Activated CD8-positive, alpha-beta memory T cell treated with anti-CD3 and anti-CD28 coated beads, Interleukin-2, amount 10 ng/mL, durations not matched to agents 7 days and 5 days (primary cell): Measurements from ENCODE around the gene NUDT21. TPM values are rescaled to one million over a fixed set of nuclear protein-coding genes. Genes with fewer than 3 reads are reported as not detected.

Experiments used
- ATAC-seq: fragments of 150-1000 bp; cut with Tn5 transposase; one replicate; pipeline ENCODE4 v1.10.0; 2021; ENCODE audit warnings: moderate library complexity
- CTCF ChIA-PET: fragments of 350-600 bp; sonication (Branson Sonifier 250); formaldehyde crosslinking; loops from one replicate; lab custom pipeline; 2021; ENCODE audit warnings: antibody characterized with exemption; lab: Charles Lee
- DNase-seq: peaks from one replicate; pipeline ENCODE4 v3.0.0-alpha.2; 2020
- H3K27ac Mint-ChIP-seq: one replicate; pipeline ENCODE4 v1.8.0; 2021; ENCODE audit warnings: mild to moderate bottlenecking, mixed read lengths
- H3K27me3 Mint-ChIP-seq: one replicate; pipeline ENCODE4 v1.8.0; 2021; ENCODE audit warnings: mixed read lengths
- H3K36me3 Mint-ChIP-seq: one replicate; pipeline ENCODE4 v1.8.0; 2021; ENCODE audit warnings: mild to moderate bottlenecking, mixed read lengths
- H3K4me1 Mint-ChIP-seq: one replicate; pipeline ENCODE4 v1.8.0; 2021; ENCODE audit warnings: mixed read lengths
- H3K4me3 Mint-ChIP-seq: one replicate; pipeline ENCODE4 v1.8.0; 2021; ENCODE audit warnings: mild to moderate bottlenecking, moderate library complexity, mixed read lengths
- H3K9me3 Mint-ChIP-seq: one replicate; pipeline ENCODE4 v1.8.0; 2022; ENCODE audit warnings: low read depth, mixed read lengths
- total RNA-seq, 2 experiments: library from RNA; stranded (reverse); gene quantifications; one replicate each; pipeline ENCODE4 v1.2.3, GENCODE V29; 2021

NUDT21 gene
- total RNA-seq, 2 experiments from 2014 or later = 242 to 279 TPM

- DNase-seq = no peak
- CTCF ChIA-PET = no interaction called here
- Mint-ChIP-seq H3K9me3 (no peaks in the 10 kb centered on the region), H3K27ac (peak overlapping the region; percentile 11), H3K4me1 (peaks cover 13% of the 10 kb centered on the region), H3K36me3 (peaks cover 47% of the 10 kb centered on the region), H3K4me3 (no peak overlapping the region), H3K27me3 (no peaks in the 10 kb centered on the region)
- ATAC-seq = no peak
These were observed 26.2 kb upstream of the NUDT21 start for GRCh38 chr16:56477096-56477878.

- no peaks in the 10 kb centered on the region for H3K9me3 Mint-ChIP-seq
- DNase-seq (no peak), ATAC-seq (no peak)
- CTCF ChIA-PET = interaction anchor here (1.6 kb wide), 1 partner anchor 354 kb away, joined by 3 read pairs; no protein-coding TSS in a partner anchor
- peaks cover 13% of the 10 kb centered on the region for H3K4me1 Mint-ChIP-seq
- no peak overlapping the region for H3K4me3 Mint-ChIP-seq
- H3K36me3 Mint-ChIP-seq = peaks cover 65% of the 10 kb centered on the region
- no peaks in the 10 kb centered on the region for H3K27me3 Mint-ChIP-seq
- no peak overlapping the region for H3K27ac Mint-ChIP-seq
These were observed 24.1 kb upstream of the NUDT21 start for GRCh38 chr16:56475201-56475600.

GRCh38 chr16:56470666-56471065, 19.5 kb upstream of the NUDT21 start:
- H3K27me3 Mint-ChIP-seq = no peaks in the 10 kb centered on the region
- no peaks in the 10 kb centered on the region for H3K4me1 Mint-ChIP-seq
- DNase-seq (no peak), ATAC-seq (no peak)
- no peaks in the 10 kb centered on the region for H3K9me3 Mint-ChIP-seq
- CTCF ChIA-PET = no interaction called here
- H3K36me3 Mint-ChIP-seq = peaks cover 66% of the 10 kb centered on the region
- H3K27ac Mint-ChIP-seq = no peak overlapping the region
- no peak overlapping the region for H3K4me3 Mint-ChIP-seq

- no peak overlapping the region for H3K27ac Mint-ChIP-seq
- peaks cover 65% of the 10 kb centered on the region for H3K36me3 Mint-ChIP-seq
- H3K27me3 Mint-ChIP-seq = no peaks in the 10 kb centered on the region
- no peaks in the 10 kb centered on the region for H3K4me1 Mint-ChIP-seq
- DNase-seq = no peak
- H3K4me3 Mint-ChIP-seq = no peak overlapping the region
- CTCF ChIA-PET = no interaction called here
- ATAC-seq = no peak
- no peaks in the 10 kb centered on the region for H3K9me3 Mint-ChIP-seq
These were observed 19.1 kb upstream of the NUDT21 start for GRCh38 chr16:56470232-56470631.

- Mint-ChIP-seq H3K27ac (no peak overlapping the region), H3K36me3 (peaks cover 60% of the 10 kb centered on the region)
- CTCF ChIA-PET = no interaction called here
These were observed 18.6 kb upstream of the NUDT21 start for GRCh38 chr16:56469748-56470147.

GRCh38 chr16:56468800-56469199, 17.7 kb upstream of the NUDT21 start:
- Mint-ChIP-seq H3K9me3 (no peaks in the 10 kb centered on the region), H3K36me3 (peaks cover 67% of the 10 kb centered on the region), H3K4me1 (no peaks in the 10 kb centered on the region), H3K4me3 (no peak overlapping the region), H3K27me3 (no peaks in the 10 kb centered on the region), H3K27ac (no peak overlapping the region)
- ATAC-seq = no peak
- CTCF ChIA-PET = no interaction called here
- DNase-seq = no peak

More at GRCh38 chr16:56469748-56470147, 18.6 kb upstream of the NUDT21 start:
- Mint-ChIP-seq H3K4me1 (no peaks in the 10 kb centered on the region), H3K27me3 (no peaks in the 10 kb centered on the region), H3K9me3 (no peaks in the 10 kb centered on the region), H3K4me3 (no peak overlapping the region)
- no peak for DNase-seq
- no peak for ATAC-seq

GRCh38 chr16:56466344-56466743, 15.2 kb upstream of the NUDT21 start:
- H3K27me3 Mint-ChIP-seq = no peaks in the 10 kb centered on the region
- H3K4me3 Mint-ChIP-seq = no peak overlapping the region
- CTCF ChIA-PET = interaction anchor here (0.8 kb wide), 1 partner anchor 12 kb away, joined by 3 read pairs; no protein-coding TSS in a partner anchor
- no peak overlapping the region for H3K27ac Mint-ChIP-seq
- peaks cover 63% of the 10 kb centered on the region for H3K36me3 Mint-ChIP-seq
- no peak for DNase-seq
- no peak for ATAC-seq
- no peaks in the 10 kb centered on the region for H3K4me1 Mint-ChIP-seq
- no peaks in the 10 kb centered on the region for H3K9me3 Mint-ChIP-seq

GRCh38 chr16:56463153-56463552, 12.0 kb upstream of the NUDT21 start:
- H3K9me3 Mint-ChIP-seq = no peaks in the 10 kb centered on the region
- peaks cover 3% of the 10 kb centered on the region for H3K4me1 Mint-ChIP-seq
- CTCF ChIA-PET = no interaction called here
- peaks cover 54% of the 10 kb centered on the region for H3K36me3 Mint-ChIP-seq
- H3K4me3 Mint-ChIP-seq = no peak overlapping the region
- DNase-seq = no peak
- no peak for ATAC-seq
- no peak overlapping the region for H3K27ac Mint-ChIP-seq
- no peaks in the 10 kb centered on the region for H3K27me3 Mint-ChIP-seq

- peaks cover 3% of the 10 kb centered on the region for H3K4me1 Mint-ChIP-seq
- peaks cover 52% of the 10 kb centered on the region for H3K36me3 Mint-ChIP-seq
- H3K4me3 Mint-ChIP-seq = no peak overlapping the region
- ATAC-seq (no peak), DNase-seq (no peak)
- H3K27me3 Mint-ChIP-seq = no peaks in the 10 kb centered on the region
- no peak overlapping the region for H3K27ac Mint-ChIP-seq
- H3K9me3 Mint-ChIP-seq = no peaks in the 10 kb centered on the region
- CTCF ChIA-PET = no interaction called here
These were observed 11.1 kb upstream of the NUDT21 start for GRCh38 chr16:56462064-56462796.

- Mint-ChIP-seq H3K36me3 (peaks cover 52% of the 10 kb centered on the region), H3K9me3 (no peaks in the 10 kb centered on the region), H3K27ac (no peak overlapping the region), H3K4me1 (peaks cover 14% of the 10 kb centered on the region), H3K27me3 (no peaks in the 10 kb centered on the region), H3K4me3 (no peak overlapping the region)
- DNase-seq = no peak
- CTCF ChIA-PET = no interaction called here
- ATAC-seq = no peak
These were observed 9.0 kb upstream of the NUDT21 start for GRCh38 chr16:56460101-56460500.

- peaks cover 53% of the 10 kb centered on the region for H3K36me3 Mint-ChIP-seq
- peaks cover 24% of the 10 kb centered on the region for H3K4me1 Mint-ChIP-seq
- no peak for DNase-seq
- no peak for ATAC-seq
- H3K27ac Mint-ChIP-seq = peak overlapping the region; percentile 3
- CTCF ChIA-PET = no interaction called here
- no peaks in the 10 kb centered on the region for H3K27me3 Mint-ChIP-seq
- no peaks in the 10 kb centered on the region for H3K9me3 Mint-ChIP-seq
- H3K4me3 Mint-ChIP-seq = no peak overlapping the region
These were observed 6.9 kb upstream of the NUDT21 start for GRCh38 chr16:56457927-56458470.

GRCh38 chr16:56451753-56452689, 889 bp upstream of the NUDT21 start:
- CTCF ChIA-PET = interaction anchor here (0.6 to 2.0 kb wide), 2 partner anchors 19 to 250 kb away, joined by 3 to 8 read pairs; no protein-coding TSS in a partner anchor

More at GRCh38 chr16:56451753-56452689, 889 bp upstream of the NUDT21 start:
- Mint-ChIP-seq H3K4me3 (peak overlapping the region; percentile 89), H3K9me3 (no peaks in the 10 kb centered on the region), H3K27me3 (no peaks in the 10 kb centered on the region), H3K36me3 (peaks cover 38% of the 10 kb centered on the region), H3K27ac (peak overlapping the region; percentile 91), H3K4me1 (peaks cover 59% of the 10 kb centered on the region)
- ATAC-seq (peak; percentile 35), DNase-seq (peak; percentile 49)
